Gastroesophageal sphincter (tissue), 4 donors: ENCODE data around the gene MIS18A. TPM values are rescaled to one million over a fixed set of nuclear protein-coding genes. Genes with fewer than 3 reads are reported as not detected.

ENCODE experiments used
- ATAC-seq: fragments of 150-250 bp; one replicate; pipeline ENCODE4 v1.9.1; 2016; ENCODE audit warnings: mild to moderate bottlenecking, moderate library complexity
- H3K27ac ChIP-seq, 4 donors: fragments of 200-600 bp; sonication (generic) in 3 of 4; 1 replicate in 3 of 4; 2 replicates in 1 of 4; pipeline ENCODE4 v1.5.1; 2016 to 2019
- H3K27me3 ChIP-seq: fragments of 200-600 bp; sonication (generic); one replicate; pipeline ENCODE4 v1.5.1; 2019
- H3K36me3 ChIP-seq, 2 donors: fragments of 200-600 bp; sonication (generic); one replicate each; pipeline ENCODE4 v1.5.1; 2019; ENCODE audit warnings: control low read depth in 1 of 2
- H3K4me1 ChIP-seq, 3 donors: fragments of 200-600 bp; sonication (generic); 1 replicate in 2 of 3; 2 replicates in 1 of 3; pipeline ENCODE4 v1.5.1; 2016 to 2019; ENCODE audit warnings: control low read depth in 2 of 3
- H3K4me3 ChIP-seq, 2 donors: fragments of 200-600 bp; sonication (generic); one replicate each; pipeline ENCODE4 v1.5.1; 2019; ENCODE audit warnings: mild to moderate bottlenecking in 1 of 2, moderate library complexity in 1 of 2
- H3K9me3 ChIP-seq, 3 donors: fragments of 200-600 bp; sonication (generic); one replicate each; pipeline ENCODE4 v1.5.1; 2017 to 2019; ENCODE audit warnings: control low read depth in 2 of 3
- CTCF ChIP-seq, 4 experiments: fragments of 200-600 bp in 2 of 4; fragments of 450-650 bp in 2 of 4; sonication (generic) in 1 of 4; IDR thresholded peaks; one replicate each; pipeline ENCODE4 v1.5.1; 2017 to 2019; ENCODE audit warnings: antibody characterized with exemption in 4 of 4, mild to moderate bottlenecking in 2 of 4, moderate library complexity in 2 of 4
- EP300 ChIP-seq: sonication (generic); formaldehyde crosslinking; IDR thresholded peaks from one replicate; pipeline ENCODE4 v1.6.1; 2017; ENCODE audit warnings: antibody characterized with exemption, mild to moderate bottlenecking
- POLR2A ChIP-seq, 2 donors: fragments of 450-650 bp; IDR thresholded peaks; one replicate each; pipeline ENCODE4 v1.6.1; 2017; ENCODE audit warnings: antibody characterized with exemption in 2 of 2, mild to moderate bottlenecking in 2 of 2, moderate library complexity in 1 of 2
- POLR2AphosphoS5 ChIP-seq: sonication (generic); formaldehyde crosslinking; IDR thresholded peaks from one replicate; pipeline ENCODE4 v1.6.1; 2017; ENCODE audit warnings: antibody characterized with exemption
- WGBS, 2 donors: methylation state at CpG; one replicate each; pipeline ENCODE4 v1.1.5; 2018; ENCODE audit warnings: low coverage in 1 of 2; 5-methylcytosine and 5-hydroxymethylcytosine counted together
- total RNA-seq, 4 donors: library from RNA; depleted of rRNA; stranded (reverse); fragments of >200 nt; gene quantifications; one replicate each; pipeline ENCODE4 v1.1.0, GENCODE V29; 2016

The MIS18A gene
- total RNA-seq, 4 donors from 2014 or later: 4.7 to 5.5 (median 5.2) TPM

GRCh38 chr21:32302560-32302959, 23.7 kb upstream of the MIS18A start:
- H3K27ac ChIP-seq: no peak overlapping the region
- no peaks in the 10 kb centered on the region for H3K9me3 ChIP-seq
- no peaks in the 10 kb centered on the region for H3K4me1 ChIP-seq
- WGBS, 2 donors: 83 to 97% methylated on average over 6 of the region's 6 CpGs
- H3K27me3 ChIP-seq: no peaks in the 10 kb centered on the region
- no peak overlapping the region for H3K4me3 ChIP-seq
- no peak for TF ChIP-seq EP300
- TF ChIP-seq CTCF (IDR thresholded peaks at IDR 0.05): no peak
- no peak for TF ChIP-seq POLR2AphosphoS5
- TF ChIP-seq POLR2A (IDR thresholded peaks at IDR 0.05): no peak
- H3K36me3 ChIP-seq: no peaks in the 10 kb centered on the region
- ATAC-seq: no peak

GRCh38 chr21:32301596-32301995, 22.7 kb upstream of the MIS18A start:
- no peak overlapping the region for H3K4me3 ChIP-seq
- H3K9me3 ChIP-seq: no peaks in the 10 kb centered on the region
- H3K27ac ChIP-seq: no peak overlapping the region
- H3K36me3 ChIP-seq: no peaks in the 10 kb centered on the region
- ATAC-seq: no peak
- no peaks in the 10 kb centered on the region for H3K27me3 ChIP-seq
- 73 to 89% methylated on average over 2 of the region's 2 CpGs for WGBS, 2 donors
- H3K4me1 ChIP-seq: no peaks in the 10 kb centered on the region
- TF ChIP-seq CTCF (IDR thresholded peaks at IDR 0.05): no peak
- TF ChIP-seq EP300: no peak
- TF ChIP-seq POLR2AphosphoS5: no peak
- TF ChIP-seq POLR2A (IDR thresholded peaks at IDR 0.05): no peak

GRCh38 chr21:32300117-32300681, 21.4 kb upstream of the MIS18A start:
- Histone ChIP-seq H3K4me1 (no peaks in the 10 kb centered on the region), H3K27ac (no peak overlapping the region), H3K36me3 (no peaks in the 10 kb centered on the region), H3K4me3 (no peak overlapping the region), H3K27me3 (no peaks in the 10 kb centered on the region), H3K9me3 (no peaks in the 10 kb centered on the region)
- TF ChIP-seq POLR2A (IDR thresholded peaks at IDR 0.05) (no peak), POLR2AphosphoS5 (peak; percentile 61)
- 83 to 100% methylated on average over 2 to 27 of the region's 41 CpGs for WGBS, 2 donors
- no peak for ATAC-seq

GRCh38 chr21:32299695-32300094, 20.8 kb upstream of the MIS18A start:
- H3K27me3 ChIP-seq: no peaks in the 10 kb centered on the region
- H3K27ac ChIP-seq: no peak overlapping the region
- H3K4me1 ChIP-seq: no peaks in the 10 kb centered on the region
- WGBS, 2 donors: 77 to 79% methylated on average over 5 to 6 of the region's 6 CpGs
- TF ChIP-seq EP300 (no peak), POLR2AphosphoS5 (no peak), POLR2A (IDR thresholded peaks at IDR 0.05) (no peak)
- no peak overlapping the region for H3K4me3 ChIP-seq
- H3K36me3 ChIP-seq: no peaks in the 10 kb centered on the region
- H3K9me3 ChIP-seq: no peaks in the 10 kb centered on the region
- no peak for ATAC-seq

- 84 to 85% methylated on average over 3 to 5 of the region's 14 CpGs for WGBS, 2 donors
- no peak for TF ChIP-seq POLR2AphosphoS5
- TF ChIP-seq EP300: no peak
- no peak for TF ChIP-seq CTCF (IDR thresholded peaks at IDR 0.05)
- no peak for TF ChIP-seq POLR2A (IDR thresholded peaks at IDR 0.05)
- no peaks in the 10 kb centered on the region for H3K27me3 ChIP-seq
- H3K27ac ChIP-seq: no peak within 1 kb of the TSS
- H3K4me3 ChIP-seq: no peak within 1 kb of the TSS
- ATAC-seq: no peak
- H3K9me3 ChIP-seq: no peaks in the 10 kb centered on the region
- no peaks in the 10 kb centered on the region for H3K4me1 ChIP-seq
- H3K36me3 ChIP-seq: no peaks in the 10 kb centered on the region
Observed at GRCh38 chr21:32298658-32299081, 19.8 kb upstream of the MIS18A start, which contains the start of gene MRAP. TSS of gene MRAP (plus strand) at chr21:32298855. CDS start at chr21:32298972, 117 bp downstream.

GRCh38 chr21:32298148-32298559, 19.3 kb upstream of the MIS18A start:
- TF ChIP-seq POLR2A (IDR thresholded peaks at IDR 0.05): no peak
- TF ChIP-seq POLR2AphosphoS5: no peak
- no peak for TF ChIP-seq EP300
- H3K27ac ChIP-seq: no peak overlapping the region
- H3K4me1 ChIP-seq: no peaks in the 10 kb centered on the region
- H3K36me3 ChIP-seq: no peaks in the 10 kb centered on the region
- no peak overlapping the region for H3K4me3 ChIP-seq
- no peaks in the 10 kb centered on the region for H3K27me3 ChIP-seq
- no peaks in the 10 kb centered on the region for H3K9me3 ChIP-seq
- peak; percentile 57 for ATAC-seq
- 83 to 90% methylated on average over 1 to 5 of the region's 6 CpGs for WGBS, 2 donors
